ENCODE results near the gene CCDC127.
A peak's percentile ranks its signal among the peaks of the same experiment; 100 is the strongest.

CCDC127 gene

DNA sequence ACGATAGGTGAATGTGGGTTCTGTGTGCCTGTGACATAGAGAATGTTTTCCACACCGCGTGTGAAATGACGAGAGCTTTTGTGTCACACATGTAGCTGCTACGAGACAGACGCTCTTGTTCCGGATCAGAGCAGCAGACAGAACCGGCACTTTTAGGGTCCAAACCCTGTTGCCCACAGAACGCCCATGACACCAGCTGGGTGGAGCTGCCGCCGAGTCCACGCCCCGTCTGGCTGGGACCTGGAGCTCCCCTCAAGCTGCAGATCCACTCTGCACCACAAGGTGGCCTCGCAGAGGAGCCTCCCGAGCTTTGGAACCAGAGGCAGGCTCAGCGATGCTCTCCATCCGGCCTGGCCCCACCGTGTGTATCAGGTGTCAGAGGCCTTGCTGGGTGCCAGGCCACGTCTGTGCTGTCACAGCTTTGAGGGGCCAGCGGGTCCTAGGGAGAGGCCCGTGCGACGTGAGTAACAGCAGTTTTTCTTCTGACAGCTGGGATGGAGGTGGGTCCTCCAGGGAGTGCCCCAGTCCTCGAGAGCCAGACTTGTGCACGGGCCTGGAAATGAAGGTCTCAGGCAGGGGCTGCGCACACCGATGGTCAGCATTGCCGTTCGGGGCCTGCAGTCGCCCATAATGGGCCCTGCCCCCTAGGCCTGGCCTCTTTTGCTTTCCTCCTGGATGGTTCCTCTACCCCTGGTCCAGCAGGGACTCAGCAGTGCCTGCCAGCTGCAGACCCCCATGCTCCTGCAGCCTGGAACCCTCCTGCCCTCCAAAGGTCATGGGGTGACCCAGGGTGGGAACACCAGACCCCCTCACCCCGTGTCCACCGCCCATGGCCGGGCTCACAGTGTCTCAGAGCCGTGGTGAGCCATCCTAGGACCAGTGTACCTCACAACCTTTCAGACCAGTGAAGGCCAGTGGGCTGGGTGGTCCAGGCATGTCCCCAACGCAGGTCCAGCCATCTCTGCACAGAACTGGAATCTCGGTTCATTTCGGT is 29.2 kb downstream of the CCDC127 start:
- peak; percentile 85 for DNase-seq

DNA sequence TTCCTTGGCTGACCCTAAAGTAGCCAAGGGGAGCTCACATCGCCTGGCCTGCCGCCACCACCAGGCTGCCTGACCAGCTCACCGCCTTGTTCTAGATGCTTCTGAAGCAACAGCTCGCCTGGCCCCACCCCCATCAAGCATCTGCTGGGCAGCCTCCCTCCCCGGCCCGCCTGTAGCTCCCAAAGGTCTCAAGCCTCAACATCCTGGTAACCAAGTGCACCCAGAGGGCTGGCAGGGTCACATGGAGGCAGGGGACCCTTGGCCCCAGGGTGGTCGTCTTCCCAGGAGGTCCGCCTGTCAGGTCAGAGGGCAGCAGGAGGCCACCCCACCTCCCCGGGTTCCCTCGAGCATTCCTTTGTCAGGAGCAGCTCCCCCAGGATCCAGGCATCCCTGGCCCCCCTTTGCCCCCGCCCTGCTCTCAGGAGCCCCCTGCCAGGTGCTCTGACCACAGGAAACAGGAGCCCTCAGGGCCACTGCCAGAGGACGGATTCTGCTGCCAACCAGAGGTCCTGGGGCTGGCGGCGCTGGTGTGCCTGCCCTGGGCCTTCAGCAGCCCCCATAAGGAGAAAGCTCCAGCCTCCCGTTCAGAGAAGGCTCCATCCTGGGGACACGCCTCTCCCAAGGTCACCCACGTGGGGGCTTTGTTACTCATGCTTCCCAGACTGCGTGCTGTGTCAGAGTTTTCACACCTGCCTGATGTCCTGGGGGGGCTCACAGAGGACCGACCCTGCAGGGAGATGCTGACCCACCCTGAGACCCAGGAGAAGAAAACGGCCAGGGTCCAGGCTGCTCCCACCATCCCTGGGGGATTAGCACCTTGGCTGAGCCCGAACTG is 30.1 kb downstream of the CCDC127 start:
- DNase-seq: no peak

DNA sequence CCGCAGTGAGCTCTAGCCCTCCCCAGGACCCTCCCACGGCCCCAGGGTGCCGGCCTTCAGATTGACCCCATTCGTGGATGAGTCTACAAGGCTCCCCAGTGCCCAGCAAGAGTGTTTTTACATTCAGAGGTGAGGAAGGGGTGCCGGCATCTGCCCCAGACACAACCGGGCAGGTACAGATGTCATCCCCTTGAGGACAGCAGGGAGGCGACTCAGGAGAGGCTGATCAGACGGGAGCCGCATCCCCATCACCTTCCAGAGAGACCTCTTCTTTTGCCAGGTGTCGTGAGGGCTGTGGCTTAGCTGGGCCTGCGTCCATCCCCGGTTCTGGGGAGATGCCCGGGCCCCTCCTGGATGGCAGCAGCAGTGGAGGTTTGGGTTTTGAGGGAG is 30.9 kb downstream of the CCDC127 start:
- DNase-seq: no peak

DNA sequence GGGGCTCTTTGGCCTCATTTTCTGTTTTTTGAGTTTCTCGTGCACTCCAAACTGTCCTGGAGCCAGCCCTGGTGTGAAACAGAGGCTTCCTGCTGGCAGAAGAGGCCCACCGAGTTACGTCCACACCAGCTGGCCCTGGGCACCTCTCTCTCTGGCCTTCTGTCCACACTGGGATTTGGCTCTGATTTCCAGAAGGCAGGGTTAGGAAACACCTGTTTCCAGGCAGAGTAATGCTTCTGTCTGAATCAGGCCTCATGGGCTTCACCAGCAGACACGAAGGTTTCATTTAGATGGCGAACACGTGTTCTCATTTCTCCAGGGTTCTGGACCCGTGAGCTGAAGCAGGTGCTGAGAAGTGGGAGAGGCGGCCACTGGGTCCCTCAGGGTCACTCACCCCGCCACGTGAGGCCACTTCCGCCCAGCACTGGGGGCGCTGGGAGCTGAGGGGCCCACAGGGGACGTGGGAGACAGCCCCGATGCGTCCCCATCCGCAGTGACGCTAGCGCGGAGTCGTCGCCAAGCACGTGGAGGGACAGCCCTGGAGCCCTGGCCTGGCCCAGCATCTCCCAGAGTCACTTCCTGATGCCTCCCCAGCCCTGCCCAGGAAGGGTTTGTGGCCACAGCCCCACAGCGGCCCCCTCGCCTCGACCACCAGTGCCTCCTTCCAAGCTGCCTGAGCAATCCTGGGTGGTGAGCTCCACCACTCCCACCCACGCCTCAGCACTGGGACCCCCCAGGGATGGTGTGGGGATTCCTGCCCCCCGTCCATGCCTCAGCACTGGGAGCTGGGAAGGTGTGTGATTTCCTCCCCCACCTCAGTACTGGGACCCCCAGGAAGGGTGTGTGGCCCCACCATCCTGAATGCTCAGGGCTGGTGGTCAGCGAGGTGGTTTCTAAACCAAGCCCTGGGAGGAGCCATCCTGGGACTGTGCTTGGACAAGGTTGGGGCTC is 31.6 kb downstream of the CCDC127 start:
- no peak for DNase-seq

DNA sequence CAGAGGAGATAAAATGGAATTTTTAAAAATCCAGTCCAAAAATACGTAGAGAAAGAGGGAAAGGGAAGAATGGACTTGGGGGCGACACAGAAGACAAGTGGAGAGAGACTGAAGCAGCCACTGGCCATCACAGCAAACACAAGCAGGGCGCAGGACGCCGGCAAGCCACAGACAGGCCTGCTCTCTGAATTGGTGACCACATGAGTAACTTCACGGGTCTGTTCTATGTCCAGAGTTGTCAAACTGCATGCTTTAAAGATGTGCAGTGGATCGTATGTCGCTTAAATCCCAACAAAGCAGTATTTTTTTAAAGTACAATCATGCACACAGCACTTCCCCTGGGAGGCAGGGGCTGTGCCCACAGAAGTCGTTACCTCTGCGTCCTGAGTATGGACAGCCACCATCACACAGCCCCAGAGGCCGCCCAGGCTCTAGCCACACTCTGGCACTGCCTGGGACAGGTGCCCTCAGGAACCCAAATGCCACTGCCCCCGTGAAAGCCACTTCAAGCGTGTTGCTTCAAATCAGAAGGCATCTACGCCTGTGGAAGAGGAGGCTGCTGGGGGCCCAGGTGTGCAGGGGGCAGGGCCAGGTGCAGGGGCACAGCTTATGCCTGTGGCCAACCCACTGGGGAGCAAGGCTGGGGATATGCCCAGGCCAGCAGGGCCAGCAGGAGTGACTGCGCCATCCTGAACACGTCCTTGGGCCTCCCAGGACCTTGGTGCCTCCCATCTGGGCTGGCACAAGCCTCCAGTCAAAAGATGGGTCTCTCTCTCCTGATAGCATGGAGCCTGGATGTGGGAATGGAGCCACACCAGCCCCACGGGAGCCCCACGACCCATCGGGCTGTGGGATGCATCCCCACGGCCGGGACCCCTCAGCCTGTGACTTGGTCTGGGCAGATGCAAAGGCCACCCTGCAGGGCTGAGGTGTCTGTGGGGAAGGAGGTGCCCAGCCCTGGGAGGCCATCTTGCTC is 32.6 kb downstream of the CCDC127 start:
- no peak for DNase-seq

DNA sequence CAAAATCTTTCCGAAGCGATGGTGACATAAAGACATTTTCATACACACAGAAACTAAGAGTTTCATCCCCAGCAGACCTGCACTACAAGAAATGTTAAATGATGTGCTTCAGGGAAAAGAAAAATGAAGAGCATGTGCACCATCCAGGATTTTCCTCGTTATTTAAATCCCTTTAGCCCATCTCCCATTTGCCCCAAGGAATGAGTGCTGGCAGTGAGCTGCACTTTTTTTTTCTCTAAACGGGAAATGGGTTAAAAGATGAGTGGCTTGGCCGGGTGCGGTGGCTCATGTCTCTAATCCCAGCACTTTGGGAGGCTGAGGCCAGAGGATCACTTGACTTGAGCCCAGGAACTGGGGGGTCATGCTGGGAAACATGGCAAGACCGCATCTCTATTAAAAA is 33.5 kb downstream of the CCDC127 start:
- DNase-seq: no peak

DNA sequence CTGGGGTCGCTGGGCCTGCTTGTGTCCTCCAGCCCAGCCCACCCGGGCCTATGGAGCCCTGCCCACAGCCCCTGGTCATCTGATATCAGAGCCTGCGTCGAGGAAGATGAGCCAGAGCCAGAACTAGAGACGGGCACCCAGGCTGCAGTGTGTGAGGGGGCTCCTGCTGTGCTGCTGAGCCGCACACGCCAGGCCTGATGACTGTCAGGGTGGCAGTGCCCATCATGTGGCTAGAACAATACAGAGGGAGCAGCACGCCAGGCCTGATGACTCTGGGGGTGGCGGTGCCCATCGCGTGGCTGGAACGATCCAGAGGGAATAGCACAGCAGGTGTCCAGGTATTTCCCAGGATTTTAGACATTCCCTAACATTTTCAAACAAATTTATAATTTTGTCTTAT is 35.8 kb downstream of the CCDC127 start:
- no peak for DNase-seq

DNA sequence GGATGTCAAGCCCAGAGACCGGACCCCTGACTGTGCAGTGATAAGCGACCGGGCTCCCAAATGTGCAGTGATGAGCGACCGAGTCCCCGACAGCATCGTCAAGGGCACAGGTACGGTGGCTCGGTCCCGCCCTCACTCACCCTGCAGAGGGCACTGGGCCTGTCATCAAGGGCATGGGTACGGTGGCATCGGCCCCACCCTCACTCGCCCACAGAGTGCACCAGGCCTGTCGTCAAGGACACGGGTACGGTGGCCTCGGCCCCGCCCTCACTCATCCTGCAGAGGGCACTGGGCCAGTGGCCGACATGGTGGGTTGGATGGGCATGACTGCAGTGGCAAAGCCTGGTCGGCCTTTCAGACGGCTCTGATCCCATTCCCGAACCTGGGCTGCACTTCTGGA is 36.4 kb downstream of the CCDC127 start:
- no peak for DNase-seq

DNA sequence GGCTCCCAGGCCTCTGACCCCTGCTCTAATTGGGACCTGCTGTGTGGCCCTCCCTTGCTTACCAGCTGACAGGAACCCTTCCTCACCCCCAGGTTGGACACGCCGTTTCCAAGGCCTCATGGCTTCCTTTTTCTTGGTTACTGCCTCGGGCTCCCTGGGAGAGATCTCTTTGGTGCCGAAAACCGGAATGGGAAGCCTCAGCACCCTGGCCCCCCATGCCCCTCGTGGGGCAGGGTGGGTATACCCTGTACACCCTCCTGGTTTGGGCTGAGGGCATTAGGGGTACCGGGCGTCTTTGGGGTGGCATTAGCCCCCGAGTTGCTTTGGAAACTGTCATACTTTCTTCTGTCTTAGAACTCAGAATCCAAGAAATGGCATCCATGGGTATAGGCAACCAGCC is 36.8 kb downstream of the CCDC127 start:
- no peak for DNase-seq

DNA sequence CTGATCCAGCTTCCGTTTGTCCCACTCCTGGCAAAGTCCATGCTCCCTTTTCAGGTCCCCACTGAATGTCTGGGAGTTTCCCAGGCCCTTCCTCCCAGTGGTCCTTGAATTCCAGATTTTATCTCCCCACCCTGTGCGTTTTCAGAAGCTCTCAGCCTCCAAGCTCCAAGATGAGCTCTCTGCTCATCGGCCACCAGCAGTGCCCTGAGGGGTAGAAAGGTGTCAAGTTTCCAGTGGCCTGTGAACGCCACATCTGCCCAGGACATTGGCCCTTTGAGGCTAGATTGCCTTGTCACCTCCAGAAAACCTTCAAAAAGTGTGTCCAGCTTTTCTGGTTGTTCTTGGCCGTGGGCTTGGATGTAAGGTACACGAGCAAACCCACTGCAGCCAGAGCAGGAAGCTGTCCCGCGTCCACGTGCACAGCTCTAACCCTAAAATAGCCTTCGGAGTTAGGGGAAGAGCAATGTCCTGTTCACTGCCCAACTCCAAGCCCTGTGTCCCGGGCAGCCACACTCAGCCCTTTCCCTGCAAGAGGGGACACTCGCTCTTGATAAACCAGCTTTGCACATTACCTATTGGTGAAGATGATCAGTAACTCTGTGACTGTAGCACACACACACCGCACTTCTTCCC is 37.6 kb downstream of the CCDC127 start:
- no peak for DNase-seq

DNA sequence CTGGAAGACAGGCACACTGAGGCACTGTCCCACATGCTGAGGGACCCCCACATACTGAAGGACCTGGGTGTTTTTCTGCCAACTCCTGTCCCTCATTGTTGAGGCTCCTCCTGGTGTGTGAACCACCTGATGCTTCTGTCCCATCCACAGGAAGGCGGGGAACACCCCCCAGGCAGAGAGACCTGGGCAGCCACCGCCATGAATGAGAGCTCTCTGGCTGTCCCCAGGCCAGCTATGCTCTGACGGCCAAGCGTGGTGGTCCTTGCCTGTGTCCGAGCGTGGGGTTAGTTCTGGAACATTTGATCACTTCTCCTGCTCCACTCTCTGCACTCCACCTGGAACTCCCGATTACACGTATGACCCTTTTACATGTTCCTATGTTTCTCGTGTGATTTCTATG is 38.6 kb downstream of the CCDC127 start:
- no peak for DNase-seq

DNA sequence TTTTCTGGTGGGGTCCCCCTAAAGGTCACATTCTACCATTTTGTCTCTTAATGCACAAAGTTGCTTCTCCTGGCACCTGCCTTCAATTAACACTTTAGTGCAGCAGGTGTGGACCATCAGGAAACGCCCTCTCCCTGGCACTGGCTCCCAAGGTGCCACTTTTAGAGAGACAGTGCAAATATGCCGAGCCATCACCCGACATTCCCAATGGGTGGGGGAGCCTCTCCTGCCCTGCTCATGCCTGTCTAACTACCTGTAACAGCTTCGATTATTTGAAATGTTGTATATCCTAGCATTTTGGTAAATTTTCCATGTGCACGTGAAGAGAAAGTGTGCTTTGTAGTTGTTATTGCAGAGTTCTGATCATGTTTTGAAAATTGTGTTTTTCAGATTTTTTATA is 39.8 kb downstream of the CCDC127 start:
- DNase-seq: no peak

DNA sequence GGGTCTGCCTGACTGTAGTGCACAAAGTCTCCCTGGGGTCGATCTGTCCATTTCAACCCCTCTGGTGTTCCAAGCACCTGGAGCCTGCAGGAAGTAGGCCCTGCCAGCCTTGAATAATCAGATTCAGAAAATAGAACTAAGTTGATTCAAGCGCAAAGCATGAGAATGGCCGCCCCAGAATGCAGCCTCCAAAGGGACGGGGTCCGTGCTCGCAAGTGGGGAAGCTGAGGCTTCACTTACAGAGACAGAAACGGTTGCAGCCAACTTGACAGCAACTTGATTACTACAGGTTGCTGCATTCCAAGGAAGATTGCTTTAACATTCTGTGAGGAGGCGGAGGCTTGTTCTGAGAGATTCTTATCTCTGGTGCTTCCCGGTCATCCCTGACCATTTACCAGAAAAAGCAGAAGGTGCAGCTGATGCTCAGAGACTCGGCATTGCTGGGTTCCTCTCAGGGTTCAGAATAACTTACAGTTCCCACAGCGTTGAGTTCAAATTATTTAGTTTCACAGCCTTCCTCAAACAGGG is 41.6 kb downstream of the CCDC127 start:
- DNase-seq: no peak

DNA sequence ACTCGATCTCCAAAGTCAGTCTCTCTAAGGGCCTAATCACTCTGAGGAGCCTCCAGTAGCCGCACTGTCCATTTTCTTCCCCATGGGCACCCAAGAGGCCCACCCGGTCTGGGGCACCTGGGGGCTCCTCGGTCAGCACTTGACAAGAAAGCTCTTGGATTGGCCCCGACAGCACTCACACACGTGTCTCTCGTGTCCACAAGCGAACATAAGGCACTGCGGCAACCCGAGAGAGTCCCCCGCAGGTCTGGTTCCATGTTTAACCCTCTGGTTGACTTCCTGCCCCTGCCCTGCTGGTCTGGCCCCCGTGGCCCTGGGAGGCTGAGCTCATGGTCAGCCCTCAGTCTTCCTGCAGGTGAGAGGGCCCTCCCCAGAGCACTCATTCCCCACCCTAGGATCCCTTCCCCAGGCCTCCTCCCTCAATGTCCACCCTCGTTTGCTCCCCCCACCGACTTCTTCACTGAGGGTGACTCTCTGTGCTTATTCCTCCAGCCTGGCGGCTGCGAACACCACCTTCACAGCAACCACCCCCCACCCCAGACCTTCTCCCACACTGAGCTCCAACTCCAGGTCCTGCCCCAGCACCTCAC is 43.0 kb downstream of the CCDC127 start:
- no peak for DNase-seq

DNA sequence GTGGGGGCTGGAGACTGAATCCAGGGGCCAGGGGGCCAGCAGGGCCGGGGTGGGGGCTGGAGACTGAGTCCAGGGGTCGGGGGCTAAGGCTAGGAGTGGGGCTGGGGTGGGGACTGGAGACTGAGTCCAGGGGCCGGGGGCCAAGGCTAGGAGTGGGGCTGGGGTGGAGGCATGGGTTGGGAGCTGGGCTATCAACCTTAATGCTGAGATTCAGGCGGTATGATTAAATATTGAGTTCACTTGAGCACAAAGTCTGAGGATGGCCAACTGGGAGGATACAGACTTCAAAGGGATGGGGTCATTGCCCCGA is 43.7 kb downstream of the CCDC127 start:
- DNase-seq: no peak

DNA sequence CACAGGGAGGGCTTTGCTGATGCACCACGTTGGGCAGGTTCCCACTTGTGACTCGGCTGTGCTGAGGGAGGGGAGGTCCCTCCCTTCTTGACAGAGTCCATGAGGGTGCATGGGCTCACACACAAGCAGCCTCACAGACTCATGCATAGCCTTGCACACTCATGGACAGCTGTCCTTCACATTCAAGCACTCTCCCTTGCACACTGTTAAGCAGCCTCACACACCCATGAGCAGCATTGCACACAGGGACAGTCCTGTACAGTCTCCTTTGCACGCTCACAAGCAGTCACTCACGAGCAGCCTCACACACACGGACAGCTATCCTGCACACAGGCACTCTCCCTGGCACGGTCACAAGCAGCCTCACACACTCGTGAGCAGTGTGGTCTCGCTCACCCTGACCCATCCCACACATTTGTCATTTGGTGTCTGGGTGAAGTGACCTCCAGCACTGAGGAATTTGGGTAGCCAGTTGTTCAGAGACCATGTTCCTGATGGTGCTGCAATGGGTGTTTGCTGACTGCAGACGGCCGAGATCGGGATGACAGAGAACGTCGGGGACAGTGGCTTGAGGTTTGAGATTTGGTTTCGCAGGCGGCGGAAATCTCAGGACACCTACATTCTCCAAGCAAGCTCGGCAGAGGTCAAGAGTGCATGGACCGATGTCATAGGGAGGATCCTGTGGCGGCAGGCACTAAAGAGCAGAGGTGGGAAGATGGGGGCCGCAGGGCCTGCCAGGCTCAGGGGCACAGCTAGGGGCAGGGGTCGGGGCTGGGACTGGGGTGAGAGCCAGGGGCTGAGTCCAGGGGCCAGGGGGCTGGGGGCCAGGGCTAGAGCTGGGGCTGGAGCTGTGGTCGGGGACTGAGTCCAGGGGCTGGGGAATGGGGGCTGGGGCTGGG is 44.3 kb downstream of the CCDC127 start:
- no peak for DNase-seq

DNA sequence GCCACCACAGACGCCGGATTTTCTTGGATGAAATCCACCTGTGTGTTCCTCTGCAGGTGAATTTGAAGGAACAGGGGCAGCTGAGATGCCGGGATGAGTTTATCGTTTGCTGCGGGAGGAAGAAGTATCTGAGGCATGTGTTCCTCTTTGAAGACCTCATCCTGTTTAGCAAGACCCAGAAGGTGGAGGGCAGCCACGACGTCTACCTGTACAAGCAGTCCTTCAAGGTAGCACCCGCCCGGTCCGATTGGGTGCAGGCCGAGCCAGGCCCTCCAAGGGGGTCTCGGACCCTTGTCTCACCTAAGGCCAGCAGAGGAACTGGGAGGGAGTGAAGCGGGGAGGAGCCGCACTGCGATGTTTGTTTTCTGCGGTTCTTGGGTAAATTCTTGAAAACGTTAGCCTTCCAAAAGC is 45.1 kb downstream of the CCDC127 start:
- DNase-seq: no peak

DNA sequence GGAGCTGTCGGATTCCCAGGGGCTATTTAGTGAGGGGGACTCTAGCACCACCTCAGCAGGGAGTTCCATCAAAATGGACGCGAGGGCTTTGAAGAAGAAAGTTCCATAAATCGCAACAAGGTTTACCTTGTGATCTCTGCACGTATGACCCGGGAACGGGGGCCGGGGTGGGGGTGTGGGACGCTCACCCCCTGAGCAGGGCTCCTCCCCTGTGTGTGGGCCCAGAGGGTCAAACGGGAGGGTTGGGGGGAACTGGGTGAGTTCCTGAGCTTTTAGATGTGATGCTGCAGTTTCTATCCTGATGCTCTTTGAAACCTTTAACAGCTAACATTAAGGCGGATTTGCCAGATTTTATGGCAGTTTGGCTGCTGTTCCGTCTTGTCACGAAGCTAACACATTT is 45.5 kb downstream of the CCDC127 start:
- no peak for DNase-seq

DNA sequence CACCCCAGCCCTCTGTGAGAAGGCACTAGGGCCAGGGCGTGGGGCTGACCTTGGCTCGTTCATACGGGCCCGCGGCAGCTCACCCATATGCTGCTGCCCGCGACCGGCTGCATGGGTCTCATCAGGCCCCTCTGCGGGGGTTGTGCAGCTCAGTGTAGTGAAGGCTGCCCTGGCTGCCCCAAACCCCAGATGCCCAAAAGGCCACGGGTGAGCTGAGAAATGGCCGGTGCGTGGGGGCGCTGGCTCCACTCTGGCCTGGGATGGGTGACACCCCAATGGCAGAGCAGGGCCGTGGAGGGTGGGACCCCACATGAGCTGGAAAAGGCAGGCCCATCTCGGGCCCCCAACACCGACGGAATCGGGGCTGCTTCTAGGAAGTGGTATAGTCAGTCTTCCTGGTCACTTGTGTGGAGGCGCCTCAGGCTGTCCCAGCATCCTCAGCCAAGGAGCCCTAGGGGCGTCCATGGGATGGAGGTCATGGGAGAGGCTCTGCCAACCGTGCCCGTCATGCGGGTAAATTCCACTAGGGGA is 46.1 kb downstream of the CCDC127 start:
- DNase-seq: no peak

All from hematopoietic multipotent progenitor cell treated with erythropoietin and hydrocortisone succinate and interleukin-3 and kit ligand, for 8 days (in vitro differentiated cells).